Nucleus accumbens (tissue), 56 donors: ENCODE measurements around the gene STOML1.

Experiments
- DNase-seq, 56 donors: peaks; one replicate each; lab custom pipeline; 2025; lab: John Stamatoyannopoulos, UW

The STOML1 gene

DNA sequence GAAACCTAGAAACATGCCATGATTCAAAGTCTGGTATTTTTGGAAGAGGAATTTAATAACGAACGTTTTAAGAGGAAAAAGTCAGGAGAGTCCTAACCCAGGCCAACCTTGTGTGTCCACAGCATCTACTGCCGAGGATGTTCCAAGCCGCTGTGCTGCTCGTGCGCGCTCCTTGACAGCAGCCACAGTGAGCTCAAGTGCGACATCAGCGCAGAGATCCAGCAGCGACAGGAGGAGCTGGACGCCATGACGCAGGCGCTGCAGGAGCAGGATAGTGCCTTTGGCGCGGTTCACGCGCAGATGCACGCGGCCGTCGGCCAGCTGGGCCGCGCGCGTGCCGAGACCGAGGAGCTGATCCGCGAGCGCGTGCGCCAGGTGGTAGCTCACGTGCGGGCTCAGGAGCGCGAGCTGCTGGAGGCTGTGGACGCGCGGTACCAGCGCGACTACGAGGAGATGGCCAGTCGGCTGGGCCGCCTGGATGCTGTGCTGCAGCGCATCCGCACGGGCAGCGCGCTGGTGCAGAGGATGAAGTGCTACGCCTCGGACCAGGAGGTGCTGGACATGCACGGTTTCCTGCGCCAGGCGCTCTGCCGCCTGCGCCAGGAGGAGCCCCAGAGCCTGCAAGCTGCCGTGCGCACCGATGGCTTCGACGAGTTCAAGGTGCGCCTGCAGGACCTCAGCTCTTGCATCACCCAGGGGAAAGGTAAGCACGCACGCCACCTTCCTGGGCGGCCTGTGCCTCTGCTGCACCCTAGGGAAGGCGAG is 30.8 kb upstream of the STOML1 start:
- no peak for DNase-seq

DNA sequence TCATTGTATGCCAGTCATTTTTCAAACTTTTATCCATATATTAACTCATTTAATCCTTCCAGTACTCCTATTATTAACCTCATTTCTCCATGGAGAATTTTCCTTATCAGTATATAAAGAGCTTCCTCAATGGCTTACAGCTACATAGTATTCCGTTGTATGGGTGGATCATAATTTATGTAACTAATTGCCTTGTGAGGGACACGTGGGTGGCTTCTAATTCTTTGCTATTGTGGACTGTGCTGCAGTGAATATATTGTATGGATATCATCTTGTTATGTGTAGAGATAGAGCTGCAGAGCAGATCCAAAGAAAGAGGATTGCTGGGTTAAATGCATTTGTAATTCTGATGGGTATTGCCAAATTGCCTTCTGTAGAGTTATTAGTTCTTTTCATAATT is 27.6 kb upstream of the STOML1 start:
- DNase-seq: no peak

DNA sequence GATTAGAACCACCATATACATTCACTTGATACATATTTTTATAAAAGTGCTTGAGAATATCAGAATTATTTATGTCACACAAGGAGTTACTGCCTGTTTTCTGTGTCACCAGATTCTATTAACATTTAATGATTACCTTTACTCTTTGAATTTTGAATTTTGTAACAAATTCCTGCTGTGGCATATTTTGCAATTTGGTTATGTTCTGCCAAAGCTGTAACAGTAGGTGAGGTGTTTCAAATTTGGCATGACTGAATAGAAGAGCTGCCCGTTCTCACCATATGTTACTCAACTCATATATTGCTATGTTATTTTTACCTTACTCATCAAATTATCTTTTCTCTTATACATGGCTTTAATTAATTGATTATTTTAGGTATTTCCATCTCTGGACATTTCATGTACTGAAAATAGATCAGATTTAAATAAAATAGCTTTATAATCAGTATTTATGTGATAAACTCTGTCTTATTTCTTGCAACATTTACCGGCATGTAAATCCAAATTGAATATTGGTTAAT is 21.3 kb upstream of the STOML1 start:
- no peak for DNase-seq

DNA sequence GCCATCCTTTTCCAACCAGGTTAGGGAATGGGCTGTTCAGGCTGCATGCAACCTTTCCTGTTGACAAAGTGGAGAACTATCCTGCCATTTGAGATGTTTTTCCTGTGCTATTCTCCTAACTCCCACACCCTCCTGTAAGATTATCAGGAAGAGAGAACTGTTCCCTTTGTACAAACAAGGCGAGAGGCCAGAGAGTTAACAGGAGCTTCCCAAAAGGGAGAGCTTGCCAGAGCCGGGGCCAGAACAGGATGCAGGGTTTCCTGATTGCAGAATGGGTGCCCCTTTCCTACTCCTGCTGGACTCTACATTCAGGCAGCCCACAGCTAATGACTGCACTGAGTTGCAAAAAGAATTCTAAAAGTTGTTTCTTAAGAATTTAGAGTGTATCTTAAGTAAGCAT is 19.5 kb upstream of the STOML1 start:
- no peak for DNase-seq

DNA sequence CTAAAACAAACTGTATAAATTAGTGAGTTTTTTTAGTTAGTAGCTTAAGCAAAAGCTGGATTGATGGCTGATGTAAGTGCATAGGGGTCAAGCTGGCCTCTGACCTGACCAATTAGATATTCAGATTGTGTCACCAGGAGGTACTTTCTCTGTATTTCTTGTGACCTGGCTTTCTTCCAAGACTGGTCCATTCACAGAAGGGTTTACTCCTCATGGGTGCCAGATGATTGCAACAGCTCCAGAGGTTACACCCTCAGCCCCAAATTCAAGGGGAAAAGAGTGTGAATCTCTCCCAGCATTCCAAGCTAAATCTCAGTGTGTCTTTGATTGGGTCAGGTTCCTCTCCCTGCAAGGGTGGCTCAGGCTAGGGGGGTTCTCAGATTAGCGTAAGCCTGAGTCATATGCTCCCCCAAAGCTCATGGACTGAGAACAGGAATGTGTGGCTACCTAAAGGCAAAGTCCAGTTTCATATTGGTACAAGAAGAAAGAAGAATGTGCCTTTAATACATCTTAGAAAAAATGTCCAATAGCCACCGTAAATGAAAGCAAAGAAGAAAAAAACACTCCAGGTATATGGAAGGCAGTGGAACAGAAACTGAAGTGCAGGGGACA is 18.9 kb upstream of the STOML1 start:
- no peak for DNase-seq

DNA sequence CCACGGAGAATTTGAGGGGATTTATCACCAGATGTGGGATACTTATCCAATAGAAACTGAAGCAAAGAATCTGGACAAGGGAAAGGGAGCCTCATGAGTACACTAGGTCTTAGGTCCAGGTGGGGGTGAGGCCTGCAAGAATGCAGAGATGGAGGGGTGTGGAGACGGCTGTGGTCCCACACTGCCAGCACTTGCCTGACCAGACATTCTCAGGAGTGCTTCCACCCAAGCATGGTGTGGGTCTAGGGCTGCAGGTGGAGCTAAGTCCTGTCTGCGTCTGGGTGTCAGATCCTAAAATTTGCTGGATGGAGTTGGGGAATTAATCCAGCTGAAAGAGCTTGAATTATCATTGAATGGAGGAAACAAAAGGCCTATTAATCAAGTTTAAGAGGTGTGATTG is 16.8 kb upstream of the STOML1 start:
- no peak for DNase-seq

DNA sequence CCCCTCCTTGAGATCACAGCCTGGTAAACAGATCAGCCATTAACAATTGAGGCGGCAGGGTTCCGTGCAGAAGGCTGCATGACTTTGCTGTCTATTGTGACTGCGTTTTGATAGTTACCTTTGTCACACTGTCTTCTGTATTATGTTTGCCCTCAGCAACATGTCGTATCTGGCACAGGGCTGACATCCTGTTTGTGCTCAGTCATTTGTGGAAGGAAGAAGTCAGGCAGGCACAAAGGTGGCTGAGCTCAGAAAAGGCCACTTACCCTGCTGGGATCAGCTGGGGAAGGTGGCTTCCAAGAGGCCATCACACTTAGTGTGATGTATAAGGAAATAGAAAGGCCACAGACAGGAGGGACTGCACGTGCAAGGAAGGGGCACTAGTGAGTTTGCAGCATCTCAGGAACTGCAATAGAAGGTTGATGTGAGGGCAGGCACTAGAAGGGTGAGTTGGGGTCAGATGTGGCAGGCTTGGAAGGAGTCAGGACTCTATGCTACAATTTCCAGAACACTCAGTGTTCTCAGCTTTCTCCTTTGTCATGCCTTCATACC is 15.8 kb upstream of the STOML1 start:
- DNase-seq: no peak

DNA sequence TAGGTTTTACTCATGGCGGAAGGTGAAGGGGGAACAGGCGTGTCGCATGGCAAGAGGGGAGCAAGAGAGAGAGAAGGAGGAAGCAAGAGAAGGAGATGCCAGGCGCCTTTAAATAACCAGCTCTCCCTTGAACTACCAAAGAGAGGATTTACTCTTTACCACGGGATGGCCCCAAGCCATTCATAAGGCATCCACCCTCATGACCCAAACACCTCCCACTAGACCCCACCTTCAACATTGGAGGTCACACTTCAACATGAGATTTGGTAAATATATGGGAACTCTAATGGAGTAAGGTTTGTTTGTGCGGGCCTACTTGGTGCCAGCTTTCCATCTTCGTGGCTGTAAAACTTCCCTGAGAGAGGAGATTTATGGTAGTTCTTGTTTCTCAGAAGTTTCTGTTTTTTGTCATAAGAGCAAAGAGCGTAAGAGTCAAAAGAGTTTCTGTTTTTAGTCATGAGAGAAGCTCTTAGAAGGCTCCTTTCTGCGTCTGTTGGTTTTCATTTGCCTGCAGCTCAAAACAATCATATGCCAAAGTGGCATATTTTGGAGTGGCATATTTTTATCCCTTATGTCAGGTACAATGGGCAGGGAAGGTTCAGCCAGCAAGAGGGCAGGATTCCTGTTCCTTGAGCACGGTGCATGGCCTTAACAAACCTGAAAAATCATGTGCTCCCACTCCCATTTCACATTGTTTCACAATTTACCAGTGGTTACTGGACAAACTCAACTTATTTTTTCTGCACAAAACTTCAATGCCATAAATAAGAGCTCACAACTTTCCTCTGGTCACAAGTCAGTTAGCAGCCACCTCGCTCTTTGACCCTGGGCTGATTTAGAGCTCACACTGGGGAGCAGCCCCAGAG is 14.9 kb upstream of the STOML1 start:
- no peak for DNase-seq

DNA sequence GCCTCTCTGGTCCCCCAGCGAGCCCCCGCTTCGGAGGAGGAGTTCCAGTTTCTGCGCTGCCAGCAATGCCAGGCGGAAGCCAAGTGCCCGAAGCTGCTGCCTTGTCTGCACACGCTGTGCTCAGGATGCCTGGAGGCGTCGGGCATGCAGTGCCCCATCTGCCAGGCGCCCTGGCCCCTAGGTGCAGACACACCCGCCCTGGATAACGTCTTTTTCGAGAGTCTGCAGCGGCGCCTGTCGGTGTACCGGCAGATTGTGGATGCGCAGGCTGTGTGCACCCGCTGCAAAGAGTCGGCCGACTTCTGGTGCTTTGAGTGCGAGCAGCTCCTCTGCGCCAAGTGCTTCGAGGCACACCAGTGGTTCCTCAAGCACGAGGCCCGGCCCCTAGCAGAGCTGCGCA is 5.9 kb upstream of the STOML1 start:
- no peak for DNase-seq

DNA sequence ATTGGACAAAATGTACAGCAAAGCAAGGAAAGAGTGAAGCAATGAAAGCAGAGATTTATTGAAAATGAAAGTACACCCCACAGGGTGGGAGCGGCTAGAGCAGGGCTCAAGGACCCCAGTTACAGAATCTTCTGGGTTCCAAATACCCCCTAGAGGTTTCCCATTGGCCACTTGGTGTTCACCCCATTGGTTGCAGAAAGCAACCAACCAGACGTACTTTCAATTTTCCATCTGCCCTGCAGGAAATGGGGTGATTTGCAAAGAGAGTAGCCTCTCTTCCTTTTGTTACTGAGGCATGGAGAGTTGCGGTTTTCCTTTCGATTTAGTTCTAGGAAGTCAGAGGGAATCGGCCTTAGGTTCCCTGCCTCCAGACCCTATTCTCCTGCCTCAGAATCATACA is 4.8 kb upstream of the STOML1 start:
- peak in 1 of 56 donors; percentile 29 for DNase-seq

DNA sequence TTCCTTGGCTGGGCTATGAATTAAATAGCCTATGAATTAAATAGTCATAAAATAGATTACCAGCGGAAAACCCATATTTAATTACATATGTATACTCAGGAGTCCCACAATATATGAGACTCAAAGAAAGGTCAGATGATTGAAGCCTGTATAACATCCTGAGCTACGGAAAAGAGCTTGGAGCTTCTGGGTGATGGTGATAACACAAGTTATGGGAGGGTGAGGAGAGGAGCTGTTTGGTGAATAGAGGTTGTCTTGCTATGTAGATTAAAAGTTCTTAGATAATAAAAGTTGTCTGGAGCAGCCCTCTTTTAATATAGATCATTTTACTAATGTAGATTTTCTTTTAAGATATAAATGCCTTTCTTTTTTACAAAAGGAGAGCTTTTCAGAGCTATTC is 4.2 kb upstream of the STOML1 start:
- DNase-seq: no peak

DNA sequence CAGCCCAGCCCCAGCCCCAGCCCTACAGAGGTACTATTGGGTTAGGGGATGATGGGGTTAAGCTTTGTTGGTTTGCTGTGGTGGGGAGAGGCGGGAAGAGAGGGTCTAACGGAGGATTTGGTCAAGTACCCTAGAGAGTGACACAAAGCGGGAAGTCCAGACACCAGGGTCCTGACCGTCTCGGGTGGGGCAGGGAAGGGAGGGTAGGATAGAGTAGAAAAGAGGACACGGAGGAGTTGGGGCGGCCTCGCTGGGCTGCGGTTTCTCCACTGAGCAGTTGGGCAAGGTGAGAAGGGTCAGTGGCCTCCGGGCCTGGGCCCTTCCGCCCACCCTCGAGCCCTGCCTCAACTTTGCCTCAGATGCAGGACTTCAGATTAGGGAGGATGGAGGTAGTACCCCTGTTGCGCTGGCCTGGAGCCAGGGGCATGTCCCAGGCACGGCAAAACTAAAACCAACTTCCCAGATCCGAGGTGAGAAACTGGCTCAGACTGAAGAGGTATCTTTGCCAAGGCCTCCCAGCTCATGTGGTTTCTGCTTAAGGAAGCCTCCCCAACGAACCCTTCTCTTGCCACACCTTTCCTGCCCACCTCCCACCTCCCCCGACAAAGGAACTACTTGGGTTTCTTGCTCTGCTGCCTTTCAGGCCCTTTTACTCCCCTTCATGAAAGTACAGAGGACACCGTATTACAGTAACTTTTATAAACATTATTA is 3.0 kb upstream of the STOML1 start:
- peak in 7 of 56 donors; percentile 6 to 64 (median 36) for DNase-seq

DNA sequence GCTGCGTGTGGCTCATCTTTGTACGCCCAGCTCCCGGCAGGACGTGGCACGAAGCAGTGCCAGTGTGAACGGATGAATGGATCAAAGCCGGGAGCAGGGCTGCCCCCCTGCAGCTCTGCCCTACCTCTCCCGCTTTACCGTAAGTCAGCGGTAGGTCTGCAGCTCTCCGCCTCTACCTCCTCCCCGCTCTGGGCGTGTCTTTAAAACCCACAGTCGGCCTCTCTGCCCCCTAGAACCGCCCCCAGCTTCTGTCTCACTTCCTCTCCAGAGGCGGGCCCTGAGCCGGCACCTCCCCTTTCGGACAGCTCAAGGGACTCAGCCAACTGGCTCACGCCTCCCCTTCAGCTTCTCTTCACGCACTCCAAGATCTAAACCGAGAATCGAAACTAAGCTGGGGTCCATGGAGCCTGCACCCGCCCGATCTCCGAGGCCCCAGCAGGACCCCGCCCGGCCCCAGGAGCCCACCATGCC is 2.4 kb upstream of the STOML1 start, which contains the start of gene PML:
PML (plus strand) TSS at position 304 of the 471 bp plus-strand sequence; CDS start at position 401, 97 bp downstream.
- DNase-seq: peak; percentile 43 to 97 (median 90)

DNA sequence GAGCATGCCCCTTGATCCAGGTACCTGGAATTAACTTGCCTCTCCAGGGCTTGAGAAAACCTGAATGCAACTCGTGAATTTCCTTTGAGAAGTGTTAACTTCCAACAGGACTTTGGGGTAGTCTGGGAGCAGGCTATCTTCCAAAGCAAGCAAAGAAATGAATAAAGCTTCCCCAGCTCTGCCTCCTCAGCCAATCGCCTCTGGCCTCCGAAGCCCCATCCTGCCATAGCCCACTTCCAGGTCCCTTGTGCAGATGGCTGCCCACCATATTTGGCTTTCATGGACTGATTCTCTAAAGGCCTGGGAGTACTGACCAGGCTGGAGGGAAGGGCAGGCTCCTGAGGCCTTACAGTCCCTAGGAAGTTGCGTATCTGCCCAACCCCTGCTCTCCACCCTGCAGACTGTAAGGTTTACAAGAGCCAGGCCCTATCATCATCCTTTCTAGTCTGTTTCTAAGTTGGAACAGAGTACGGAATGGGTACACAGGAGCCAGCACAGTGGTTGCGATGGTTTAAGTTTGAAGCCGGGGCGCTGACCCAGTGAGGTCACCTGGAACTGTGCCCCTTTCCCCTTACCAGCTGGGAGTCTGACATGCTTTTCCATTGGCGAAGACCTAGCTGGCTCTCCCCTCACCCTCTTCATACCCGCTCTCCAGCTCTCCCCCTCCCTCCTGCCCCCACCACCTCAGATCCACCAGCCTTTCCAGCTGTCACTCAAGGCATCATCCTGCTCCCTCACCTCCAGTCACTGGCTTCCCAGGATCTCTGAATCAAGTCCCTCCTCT is 1.3 kb upstream of the STOML1 start:
- no peak for DNase-seq

DNA sequence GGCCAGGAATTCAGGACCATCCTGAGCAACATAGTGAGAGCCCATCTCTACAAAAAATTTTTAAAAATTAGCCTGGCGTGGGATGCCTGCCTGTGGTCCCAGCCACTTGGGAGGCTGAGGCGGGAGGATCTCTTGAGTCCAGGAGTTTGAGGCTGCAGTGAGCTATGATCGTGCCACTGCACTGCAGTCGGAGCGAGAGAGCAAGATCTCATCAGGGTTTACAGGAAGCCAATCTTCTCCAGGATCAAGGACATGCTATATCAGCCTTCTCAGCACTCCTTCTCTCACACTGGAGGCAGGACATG is 451 bp upstream of the STOML1 start:
- DNase-seq: no peak

DNA sequence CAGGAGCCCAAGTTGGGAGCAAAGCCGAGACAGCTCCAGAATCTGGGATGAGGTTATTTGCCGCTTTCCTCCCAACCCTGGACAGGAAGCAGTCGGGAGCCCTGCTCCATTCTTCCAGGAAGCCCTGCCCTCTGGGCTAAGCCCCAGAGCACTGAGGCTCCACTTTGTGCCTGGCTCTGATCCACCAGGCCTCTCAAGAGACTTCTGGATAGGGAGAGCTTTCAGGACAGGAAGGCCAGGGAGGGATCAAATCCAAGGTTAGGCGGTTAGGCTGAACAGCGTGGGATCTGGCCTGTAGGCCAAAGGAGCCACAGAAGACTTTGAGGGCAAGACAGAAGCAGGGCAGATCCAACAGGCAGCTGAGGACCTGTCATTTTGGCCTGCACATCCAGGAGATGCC is 835 bp downstream of the STOML1 start:
- DNase-seq: peak in 30 of 56 donors; percentile 10 to 64 (median 30)

DNA sequence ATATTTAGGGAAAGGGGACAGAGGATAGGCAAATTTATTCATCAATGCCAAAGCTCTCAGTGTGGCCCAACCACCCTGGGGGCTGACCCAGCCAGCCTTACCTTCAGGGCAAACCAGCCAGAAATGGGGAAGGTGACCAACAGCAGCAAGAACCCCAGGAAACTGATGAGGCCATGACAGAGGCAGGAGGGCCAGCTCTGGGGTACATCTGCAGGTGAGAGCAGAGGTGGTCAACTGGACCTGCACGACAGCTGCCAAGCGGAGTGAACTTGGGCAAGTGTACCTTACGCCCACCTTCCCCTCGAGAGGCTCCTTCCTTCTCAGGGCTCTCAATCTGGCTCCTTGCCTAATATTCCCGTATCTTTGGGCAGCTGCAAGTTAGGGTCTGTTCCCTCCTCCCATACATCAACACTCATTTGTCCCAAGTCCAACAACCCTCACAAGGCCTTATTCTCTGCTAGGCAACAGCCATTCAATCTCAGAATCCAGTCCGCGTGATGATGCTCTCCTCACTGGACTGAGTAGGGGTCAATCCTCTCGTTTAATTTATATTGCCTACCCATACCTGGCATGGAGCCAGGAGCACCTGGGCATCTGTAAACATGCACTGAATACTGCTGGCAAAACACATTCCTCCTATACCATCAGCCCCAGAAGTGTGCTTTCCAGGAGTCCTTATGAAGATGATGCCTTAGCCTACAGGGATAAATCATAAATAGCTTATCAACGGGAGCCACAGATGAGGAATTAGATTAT is 1.7 kb downstream of the STOML1 start:
- DNase-seq: no peak

DNA sequence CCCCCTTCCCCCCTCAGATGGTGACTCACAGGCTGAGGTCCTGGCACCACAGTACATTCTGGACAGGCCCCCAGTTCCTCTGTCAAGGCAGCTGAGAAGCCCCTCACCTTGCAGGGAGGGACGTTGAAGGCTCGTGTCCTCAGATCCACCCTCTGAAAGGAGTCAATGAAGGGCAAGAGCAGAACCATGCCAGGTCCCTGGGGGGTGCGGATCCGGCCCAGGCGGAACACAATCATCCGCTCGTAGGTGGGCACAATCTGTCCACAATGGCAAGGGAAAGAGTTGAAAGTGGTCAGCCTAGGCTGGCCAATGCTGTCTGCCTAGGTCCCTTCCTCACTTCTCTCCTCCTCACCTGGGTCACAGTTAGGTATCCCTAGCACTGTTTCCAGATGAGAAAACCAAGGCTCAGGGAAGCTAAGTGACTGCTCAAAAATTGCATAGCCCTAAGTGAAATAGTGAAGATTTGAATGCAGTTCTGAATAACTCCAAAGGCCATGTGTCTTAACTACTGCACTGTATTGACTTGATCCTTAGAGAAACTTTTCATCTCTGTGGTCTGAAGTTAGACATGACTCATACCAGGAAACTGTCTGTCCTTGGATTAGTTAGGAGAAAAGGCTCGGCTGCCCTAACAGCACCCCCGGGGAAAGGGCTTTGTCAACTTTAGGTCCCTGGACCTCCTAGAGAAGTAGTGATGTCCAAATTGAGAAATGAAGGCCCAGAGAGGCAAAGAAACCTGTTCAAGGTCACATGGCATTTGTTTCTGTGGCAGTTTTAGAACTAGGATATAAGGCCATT is 2.9 kb downstream of the STOML1 start:
- no peak for DNase-seq
